ENCODE results near the gene PIN1. TPM values are rescaled to one million over a fixed set of nuclear protein-coding genes. Genes with fewer than 3 reads are reported as not detected.

The PIN1 gene
- total and polyA plus RNA-seq, 2 of the 13 experiments (the other 11 are each of a cell fraction or from before 2014, with no cell fraction given): 31.9 to 72.0 TPM

DNA sequence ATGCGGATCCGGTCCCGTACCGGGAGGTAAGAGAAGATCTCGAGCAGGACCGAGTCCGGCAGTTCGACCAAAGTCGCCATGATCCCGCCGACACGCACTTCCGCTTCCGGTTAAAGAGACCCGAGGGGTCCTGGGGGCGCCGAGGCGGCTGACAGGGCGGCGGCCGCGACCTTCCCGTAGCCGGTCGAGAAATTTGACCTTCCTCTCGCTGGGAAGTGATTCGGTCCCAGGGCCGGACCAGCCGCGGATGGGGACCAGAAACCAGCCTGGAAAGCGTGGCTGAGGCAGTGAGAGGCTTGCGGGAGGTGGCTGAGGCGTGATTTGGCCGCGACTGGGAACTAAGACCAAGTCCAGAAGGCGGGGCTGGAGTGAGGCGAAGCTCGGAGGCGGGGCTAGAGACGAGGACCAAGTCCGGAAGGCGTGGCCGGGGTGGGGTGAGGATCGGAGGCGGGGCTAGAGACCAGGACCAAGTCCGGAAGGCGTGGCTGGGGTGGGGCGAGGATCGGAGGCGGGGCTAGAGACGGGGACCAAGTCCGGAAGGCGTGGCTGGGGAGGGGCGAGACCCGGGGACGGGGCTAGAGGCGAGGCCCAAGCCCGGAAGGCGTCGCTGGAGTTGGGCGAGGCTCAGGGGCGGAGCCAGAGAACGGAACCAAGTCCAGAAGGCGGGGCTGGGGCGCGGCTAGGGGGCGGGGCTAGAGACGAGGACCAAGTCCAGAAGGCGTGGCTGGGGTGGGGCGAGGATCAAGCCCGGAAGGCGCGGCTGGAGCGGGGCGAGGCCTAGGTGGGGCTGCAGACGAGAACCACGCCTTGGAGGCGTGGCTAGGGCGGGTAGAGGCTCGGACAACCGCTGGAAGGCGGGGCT is 16.2 kb upstream of the PIN1 start, which contains the start of gene FBXL12 (continued):
- TF ChIP-seq, protein P1, sequence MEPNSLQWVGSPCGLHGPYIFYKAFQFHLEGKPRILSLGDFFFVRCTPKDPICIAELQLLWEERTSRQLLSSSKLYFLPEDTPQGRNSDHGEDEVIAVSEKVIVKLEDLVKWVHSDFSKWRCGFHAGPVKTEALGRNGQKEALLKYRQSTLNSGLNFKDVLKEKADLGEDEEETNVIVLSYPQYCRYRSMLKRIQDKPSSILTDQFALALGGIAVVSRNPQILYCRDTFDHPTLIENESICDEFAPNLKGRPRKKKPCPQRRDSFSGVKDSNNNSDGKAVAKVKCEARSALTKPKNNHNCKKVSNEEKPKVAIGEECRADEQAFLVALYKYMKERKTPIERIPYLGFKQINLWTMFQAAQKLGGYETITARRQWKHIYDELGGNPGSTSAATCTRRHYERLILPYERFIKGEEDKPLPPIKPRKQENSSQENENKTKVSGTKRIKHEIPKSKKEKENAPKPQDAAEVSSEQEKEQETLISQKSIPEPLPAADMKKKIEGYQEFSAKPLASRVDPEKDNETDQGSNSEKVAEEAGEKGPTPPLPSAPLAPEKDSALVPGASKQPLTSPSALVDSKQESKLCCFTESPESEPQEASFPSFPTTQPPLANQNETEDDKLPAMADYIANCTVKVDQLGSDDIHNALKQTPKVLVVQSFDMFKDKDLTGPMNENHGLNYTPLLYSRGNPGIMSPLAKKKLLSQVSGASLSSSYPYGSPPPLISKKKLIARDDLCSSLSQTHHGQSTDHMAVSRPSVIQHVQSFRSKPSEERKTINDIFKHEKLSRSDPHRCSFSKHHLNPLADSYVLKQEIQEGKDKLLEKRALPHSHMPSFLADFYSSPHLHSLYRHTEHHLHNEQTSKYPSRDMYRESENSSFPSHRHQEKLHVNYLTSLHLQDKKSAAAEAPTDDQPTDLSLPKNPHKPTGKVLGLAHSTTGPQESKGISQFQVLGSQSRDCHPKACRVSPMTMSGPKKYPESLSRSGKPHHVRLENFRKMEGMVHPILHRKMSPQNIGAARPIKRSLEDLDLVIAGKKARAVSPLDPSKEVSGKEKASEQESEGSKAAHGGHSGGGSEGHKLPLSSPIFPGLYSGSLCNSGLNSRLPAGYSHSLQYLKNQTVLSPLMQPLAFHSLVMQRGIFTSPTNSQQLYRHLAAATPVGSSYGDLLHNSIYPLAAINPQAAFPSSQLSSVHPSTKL (CRISPR knock-in tag; IDR thresholded peaks at IDR 0.05): peak; percentile 37; the same call in 1 of the 2 replicates
- TF ChIP-seq PHF8 (CRISPR knock-in tag; IDR thresholded peaks at IDR 0.05) (peak; percentile 97), FOXA3 (CRISPR knock-in tag; IDR thresholded peaks at IDR 0.05) (no peak; the same call in 1 of the 2 replicates), GABPB1 (CRISPR knock-in tag; IDR thresholded peaks at IDR 0.05) (peak; percentile 98), MYNN (CRISPR knock-in tag; IDR thresholded peaks at IDR 0.05; ENCODE audit: low read depth) (no peak), ZFP90 (CRISPR knock-in tag; IDR thresholded peaks at IDR 0.05; ENCODE audit: borderline replicate concordance) (peak; percentile 42; the same call in 1 of the 2 replicates), GMEB1 (CRISPR knock-in tag; IDR thresholded peaks at IDR 0.05; ENCODE audit: borderline replicate concordance) (peak; percentile 72; the same call in 1 of the 2 replicates)
- TF ChIP-seq, protein P2, sequence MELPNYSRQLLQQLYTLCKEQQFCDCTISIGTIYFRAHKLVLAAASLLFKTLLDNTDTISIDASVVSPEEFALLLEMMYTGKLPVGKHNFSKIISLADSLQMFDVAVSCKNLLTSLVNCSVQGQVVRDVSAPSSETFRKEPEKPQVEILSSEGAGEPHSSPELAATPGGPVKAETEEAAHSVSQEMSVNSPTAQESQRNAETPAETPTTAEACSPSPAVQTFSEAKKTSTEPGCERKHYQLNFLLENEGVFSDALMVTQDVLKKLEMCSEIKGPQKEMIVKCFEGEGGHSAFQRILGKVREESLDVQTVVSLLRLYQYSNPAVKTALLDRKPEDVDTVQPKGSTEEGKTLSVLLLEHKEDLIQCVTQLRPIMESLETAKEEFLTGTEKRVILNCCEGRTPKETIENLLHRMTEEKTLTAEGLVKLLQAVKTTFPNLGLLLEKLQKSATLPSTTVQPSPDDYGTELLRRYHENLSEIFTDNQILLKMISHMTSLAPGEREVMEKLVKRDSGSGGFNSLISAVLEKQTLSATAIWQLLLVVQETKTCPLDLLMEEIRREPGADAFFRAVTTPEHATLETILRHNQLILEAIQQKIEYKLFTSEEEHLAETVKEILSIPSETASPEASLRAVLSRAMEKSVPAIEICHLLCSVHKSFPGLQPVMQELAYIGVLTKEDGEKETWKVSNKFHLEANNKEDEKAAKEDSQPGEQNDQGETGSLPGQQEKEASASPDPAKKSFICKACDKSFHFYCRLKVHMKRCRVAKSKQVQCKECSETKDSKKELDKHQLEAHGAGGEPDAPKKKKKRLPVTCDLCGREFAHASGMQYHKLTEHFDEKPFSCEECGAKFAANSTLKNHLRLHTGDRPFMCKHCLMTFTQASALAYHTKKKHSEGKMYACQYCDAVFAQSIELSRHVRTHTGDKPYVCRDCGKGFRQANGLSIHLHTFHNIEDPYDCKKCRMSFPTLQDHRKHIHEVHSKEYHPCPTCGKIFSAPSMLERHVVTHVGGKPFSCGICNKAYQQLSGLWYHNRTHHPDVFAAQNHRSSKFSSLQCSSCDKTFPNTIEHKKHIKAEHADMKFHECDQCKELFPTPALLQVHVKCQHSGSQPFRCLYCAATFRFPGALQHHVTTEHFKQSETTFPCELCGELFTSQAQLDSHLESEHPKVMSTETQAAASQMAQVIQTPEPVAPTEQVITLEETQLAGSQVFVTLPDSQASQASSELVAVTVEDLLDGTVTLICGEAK (IDR thresholded peaks at IDR 0.05): peak; percentile 73
- TF ChIP-seq, protein P2 (CRISPR knock-in tag; IDR thresholded peaks at IDR 0.05): 0 out of 2 replicates have a peak, but pooled peaks have one; percentile 73
